Measurements from ENCODE around the gene PRDM5.

DNA sequence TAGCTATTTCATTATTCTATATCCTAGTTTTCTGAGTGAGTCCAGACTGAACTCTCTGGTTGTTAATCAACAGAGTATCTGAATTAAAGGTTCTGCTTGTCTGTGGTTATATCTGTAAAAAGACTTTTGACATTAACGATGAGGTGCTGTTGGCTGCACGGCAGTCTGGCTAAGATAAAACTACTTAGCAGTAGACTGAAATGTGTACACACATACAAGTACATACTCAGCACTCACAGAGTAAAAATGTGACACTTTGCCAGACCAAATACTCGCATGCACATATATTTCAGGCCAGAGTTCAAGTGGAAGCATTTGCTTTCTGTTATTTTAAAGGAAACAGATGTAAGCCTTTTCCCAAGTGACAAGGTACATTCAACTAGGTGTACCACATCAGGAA is 80.5 kb downstream of the PRDM5 start:
- no peak for TF ChIP-seq POLR2A (IDR thresholded peaks at IDR 0.05)
- TF ChIP-seq, protein P1, sequence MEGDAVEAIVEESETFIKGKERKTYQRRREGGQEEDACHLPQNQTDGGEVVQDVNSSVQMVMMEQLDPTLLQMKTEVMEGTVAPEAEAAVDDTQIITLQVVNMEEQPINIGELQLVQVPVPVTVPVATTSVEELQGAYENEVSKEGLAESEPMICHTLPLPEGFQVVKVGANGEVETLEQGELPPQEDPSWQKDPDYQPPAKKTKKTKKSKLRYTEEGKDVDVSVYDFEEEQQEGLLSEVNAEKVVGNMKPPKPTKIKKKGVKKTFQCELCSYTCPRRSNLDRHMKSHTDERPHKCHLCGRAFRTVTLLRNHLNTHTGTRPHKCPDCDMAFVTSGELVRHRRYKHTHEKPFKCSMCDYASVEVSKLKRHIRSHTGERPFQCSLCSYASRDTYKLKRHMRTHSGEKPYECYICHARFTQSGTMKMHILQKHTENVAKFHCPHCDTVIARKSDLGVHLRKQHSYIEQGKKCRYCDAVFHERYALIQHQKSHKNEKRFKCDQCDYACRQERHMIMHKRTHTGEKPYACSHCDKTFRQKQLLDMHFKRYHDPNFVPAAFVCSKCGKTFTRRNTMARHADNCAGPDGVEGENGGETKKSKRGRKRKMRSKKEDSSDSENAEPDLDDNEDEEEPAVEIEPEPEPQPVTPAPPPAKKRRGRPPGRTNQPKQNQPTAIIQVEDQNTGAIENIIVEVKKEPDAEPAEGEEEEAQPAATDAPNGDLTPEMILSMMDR (IDR thresholded peaks at IDR 0.05) = no peak

All from right lobe of liver (tissue), 4 donors.